Thoracic aorta (tissue), 2 donors: ENCODE measurements around the gene CFAP44. TPM values are rescaled to one million over a fixed set of nuclear protein-coding genes. Genes with fewer than 3 reads are reported as not detected.

Experiments used
- ATAC-seq: fragments of 150-250 bp; one replicate; pipeline ENCODE4 v1.8.0; 2017; ENCODE audit warnings: low read depth; ENCODE audit not compliant: insufficient number of reproducible peaks, low FRiP score
- DNase-seq: peaks from one replicate; pipeline ENCODE4 v3.0.0-alpha.2; 2020; ENCODE audit warnings: low spot score
- H3K27ac ChIP-seq, 2 donors: fragments of 200-600 bp; sonication (generic); 1 replicate in 1 of 2; 2 replicates in 1 of 2; pipeline ENCODE4 v1.5.1; 2016; ENCODE audit warnings: mild to moderate bottlenecking in 2 of 2, moderate library complexity in 2 of 2
- H3K27me3 ChIP-seq: fragments of 200-600 bp; sonication (generic); replicated peaks from 2 replicates; pipeline ENCODE4 v1.6.0; 2016; ENCODE audit warnings: mild to moderate bottlenecking; ENCODE audit not compliant: insufficient read depth
- H3K36me3 ChIP-seq: fragments of 200-600 bp; sonication (generic); one replicate; pipeline ENCODE4 v1.5.1; 2016
- H3K4me1 ChIP-seq, 2 donors: fragments of 200-600 bp; sonication (generic); 1 replicate in 1 of 2; 2 replicates in 1 of 2; pipeline versions ENCODE4 v1.5.1 to v1.6.0; 2016; ENCODE audit warnings: low read depth in 2 of 2, mild to moderate bottlenecking in 1 of 2; ENCODE audit not compliant: control insufficient read depth in 1 of 2
- H3K4me3 ChIP-seq: fragments of 200-600 bp; sonication (generic); 2 replicates; pipeline ENCODE4 v1.5.1; 2016; ENCODE audit warnings: mild to moderate bottlenecking
- H3K9me3 ChIP-seq: fragments of 200-600 bp; sonication (generic); 2 replicates; pipeline ENCODE4 v1.5.1; 2016
- CTCF ChIP-seq: fragments of 200-600 bp; sonication (generic); IDR thresholded peaks from one replicate; pipeline ENCODE4 v1.5.1; 2019; ENCODE audit warnings: antibody characterized with exemption
- total RNA-seq, 2 donors: library from RNA; depleted of rRNA; stranded (reverse); fragments of >200 nt; gene quantifications; one replicate each; pipeline versions ENCODE4 v1.1.0 to v1.2.3, GENCODE V29; 2016

Gene CFAP44
- total RNA-seq, 2 donors from 2014 or later: 7.3 to 9.9 TPM

DNA sequence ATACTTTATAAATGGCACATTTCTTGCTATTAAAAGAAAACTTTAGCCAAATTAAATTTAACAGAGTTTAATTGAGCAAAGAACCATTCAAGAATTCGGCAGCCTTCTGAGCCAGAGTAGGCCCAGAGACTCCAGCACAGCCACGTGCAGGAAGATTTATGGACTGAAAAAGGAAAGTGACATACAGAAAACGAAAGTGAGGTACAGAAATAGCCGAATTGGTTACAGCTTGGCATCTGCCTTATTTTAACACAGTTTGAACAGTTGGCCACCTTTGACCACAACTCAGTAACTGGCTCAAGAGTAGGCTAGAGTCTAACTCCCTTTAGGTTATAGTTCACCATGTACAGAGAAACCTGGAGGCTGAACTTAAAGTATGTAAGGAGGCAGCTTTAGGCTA lies 17.6 kb downstream of the CFAP44 start:
- no peak overlapping the region for H3K4me3 ChIP-seq
- DNase-seq: no peak
- H3K36me3 ChIP-seq: peaks cover 8% of the 10 kb centered on the region
- H3K4me1 ChIP-seq: no peaks in the 10 kb centered on the region
- H3K27ac ChIP-seq: no peak overlapping the region
- H3K9me3 ChIP-seq: no peaks in the 10 kb centered on the region
- no peak for ATAC-seq
- H3K27me3 ChIP-seq: no peaks in the 10 kb centered on the region
- no peak for TF ChIP-seq CTCF

DNA sequence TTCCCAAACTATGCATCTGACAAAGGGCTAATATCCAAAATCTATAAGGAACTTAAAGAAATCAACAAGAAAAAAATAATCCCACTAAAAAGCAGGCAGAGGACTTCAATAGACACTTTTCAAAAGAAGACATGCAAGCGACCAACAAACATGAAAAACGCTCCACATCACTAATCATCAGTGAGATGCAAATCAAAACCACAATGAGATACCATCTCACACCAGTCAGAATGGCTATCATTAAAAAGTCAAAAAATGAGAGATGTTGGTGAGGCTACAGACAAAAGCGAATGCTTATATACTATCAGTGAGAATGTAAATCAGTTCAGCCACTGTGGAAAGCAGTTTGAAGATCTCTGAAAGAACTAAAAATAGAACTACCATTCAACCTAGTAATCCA lies 20.2 kb downstream of the CFAP44 start:
- no peak for DNase-seq
- Histone ChIP-seq H3K4me1 (no peaks in the 10 kb centered on the region), H3K9me3 (no peaks in the 10 kb centered on the region), H3K36me3 (peaks cover 6% of the 10 kb centered on the region), H3K4me3 (no peak overlapping the region), H3K27ac (no peak overlapping the region), H3K27me3 (no peaks in the 10 kb centered on the region)
- ATAC-seq: no peak
- no peak for TF ChIP-seq CTCF

- H3K27ac ChIP-seq: no peak overlapping the region
- H3K36me3 ChIP-seq: no peaks in the 10 kb centered on the region
- peaks cover 6% of the 10 kb centered on the region for H3K9me3 ChIP-seq
- ATAC-seq (no peak), DNase-seq (no peak)
- no peak overlapping the region for H3K4me3 ChIP-seq
- H3K27me3 ChIP-seq: no peaks in the 10 kb centered on the region
- TF ChIP-seq CTCF: no peak
- no peaks in the 10 kb centered on the region for H3K4me1 ChIP-seq
These were observed 31.6 kb downstream of the CFAP44 start for GRCh38 chr3:113409676-113410075.

- H3K4me1 ChIP-seq: no peaks in the 10 kb centered on the region
- H3K27me3 ChIP-seq: no peaks in the 10 kb centered on the region
- no peak overlapping the region for H3K27ac ChIP-seq
- DNase-seq (no peak), ATAC-seq (no peak)
- no peak for TF ChIP-seq CTCF
- H3K36me3 ChIP-seq: no peaks in the 10 kb centered on the region
- no peak overlapping the region for H3K4me3 ChIP-seq
- no peaks in the 10 kb centered on the region for H3K9me3 ChIP-seq
These were observed 36.1 kb downstream of the CFAP44 start for GRCh38 chr3:113405180-113405579.

DNA sequence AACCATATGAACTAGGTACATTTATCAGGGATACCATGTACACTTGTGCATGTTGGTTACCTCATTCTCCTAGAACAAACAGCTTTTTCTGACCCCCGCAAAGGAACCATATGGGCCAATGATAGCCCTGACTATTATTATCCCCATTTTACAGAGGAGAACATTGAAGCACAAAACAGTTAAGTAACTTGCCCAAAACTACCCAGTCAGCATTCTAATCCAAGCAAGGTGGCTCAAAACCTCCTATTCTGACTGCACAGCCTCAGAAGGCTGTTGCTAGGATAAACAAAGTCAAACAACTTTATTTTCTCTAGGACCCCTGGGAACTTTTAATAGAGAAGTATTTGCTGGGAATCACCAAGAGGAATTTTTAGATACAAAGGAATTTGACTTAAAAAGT lies 36.7 kb downstream of the CFAP44 start:
- ATAC-seq: no peak
- H3K27ac ChIP-seq: no peak overlapping the region

More for the DNA sequence above, 36.7 kb downstream of the CFAP44 start:
- Histone ChIP-seq H3K4me3 (no peak overlapping the region), H3K27me3 (no peaks in the 10 kb centered on the region), H3K36me3 (no peaks in the 10 kb centered on the region), H3K4me1 (no peaks in the 10 kb centered on the region), H3K9me3 (no peaks in the 10 kb centered on the region)
- TF ChIP-seq CTCF: no peak
- DNase-seq: no peak

Other genes with a start within 250 kb of the CFAP44 start
- 10 to 100 TPM; 23.4 to 33.4 TPM for gene BOC, start 229.9 kb downstream of the CFAP44 start, total RNA-seq
- gene SPICE1, start 73.7 kb upstream of the CFAP44 start, total RNA-seq: 10 to 100 TPM; 16.8 to 21.0 TPM
- gene SIDT1, start 91.1 kb upstream of the CFAP44 start, total RNA-seq: 10 to 100 TPM in 1 of 2 donors, 1 to 10 TPM in 1; 1.6 to 14.0 TPM